SIG-M5 treated with dmso at 0.1 percent for 504 hours (cell line): ENCODE measurements around the gene CHST13.
A peak's percentile ranks its signal among the peaks of the same experiment; 100 is the strongest.

Source experiments
- DNase-seq: peaks from one replicate; lab custom pipeline; 2025; ENCODE audit not compliant: unreplicated experiment; lab: John Stamatoyannopoulos, UW

The CHST13 gene

GRCh38 chr3:126507886-126508285 is 16.1 kb upstream of the CHST13 start:
- no peak for DNase-seq

DNA sequence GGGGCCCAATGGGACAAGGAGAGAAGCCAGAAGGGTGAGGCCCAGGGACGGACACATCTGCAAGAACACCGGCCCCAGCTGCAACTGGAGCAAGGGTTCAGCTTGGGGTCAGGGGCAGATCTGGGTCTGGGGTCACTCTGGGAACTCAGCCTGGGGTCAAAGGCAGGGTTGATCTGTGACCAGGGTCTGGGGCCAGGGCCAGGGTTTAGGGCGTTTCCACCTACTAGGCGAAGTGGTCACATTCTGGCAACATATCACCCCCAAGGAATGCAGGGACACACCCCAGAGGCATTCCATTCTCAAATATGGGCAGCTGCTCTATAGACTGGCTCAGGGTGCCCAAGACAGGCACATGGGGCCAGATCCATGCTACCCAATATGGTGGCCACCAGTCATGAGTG is 15.4 kb upstream of the CHST13 start:
- no peak for DNase-seq

GRCh38 chr3:126509597-126510307 is 14.2 kb upstream of the CHST13 start:
- no peak for DNase-seq

DNA sequence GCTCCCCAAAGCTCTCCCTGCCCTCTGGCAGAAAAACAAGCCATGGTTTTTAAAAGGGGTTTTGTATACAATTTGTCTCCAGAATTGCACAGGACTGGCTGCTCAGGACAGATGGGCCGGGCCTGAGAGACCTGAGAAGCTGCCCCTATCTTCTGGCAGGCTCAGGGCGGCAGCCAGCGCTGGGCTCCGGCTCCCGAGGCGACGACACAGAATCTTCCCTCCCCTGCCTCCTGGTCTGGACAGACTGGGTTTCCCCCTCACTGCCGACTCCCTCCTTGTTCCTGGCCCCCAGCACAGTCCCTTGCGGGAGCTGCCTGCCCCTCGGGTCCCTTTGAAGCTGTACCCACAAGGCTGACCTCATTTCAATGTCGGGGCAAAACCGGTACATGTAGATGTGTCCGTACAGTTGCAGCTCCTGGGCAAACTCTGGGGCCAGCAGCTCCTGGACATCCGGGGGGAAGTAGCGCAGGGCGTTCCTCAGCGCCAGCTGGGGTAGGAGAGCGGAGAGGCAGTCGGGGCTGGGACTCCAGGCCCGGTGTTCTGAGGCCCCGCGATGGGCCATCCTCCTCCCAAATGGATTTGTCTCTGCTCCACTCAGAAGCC is 13.5 kb upstream of the CHST13 start:
- DNase-seq, result no peak

GRCh38 chr3:126511291-126511690 is 12.7 kb upstream of the CHST13 start:
- DNase-seq, result no peak

DNA sequence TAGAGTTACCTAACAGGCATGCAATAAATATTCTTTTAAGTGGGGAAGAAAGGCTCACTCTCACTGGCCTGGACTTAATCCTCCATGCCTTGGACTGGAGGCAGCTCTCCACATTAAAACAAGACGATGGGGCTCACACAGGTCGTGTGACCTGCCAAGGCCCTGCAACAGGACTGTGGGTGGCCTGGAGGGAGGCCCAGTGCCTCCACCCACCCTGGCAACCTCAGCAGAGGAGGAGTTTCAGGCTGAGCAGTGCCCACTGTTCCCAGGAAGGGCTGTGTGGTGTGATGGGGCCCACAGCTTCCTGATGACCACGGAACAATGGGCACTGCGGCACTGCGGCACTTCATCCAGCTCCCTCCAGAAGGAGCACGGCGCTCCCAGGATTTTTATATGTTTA is 11.9 kb upstream of the CHST13 start:
- DNase-seq, result no peak

GRCh38 chr3:126512916-126513650 is 10.9 kb upstream of the CHST13 start:
- DNase-seq, result no peak

DNA sequence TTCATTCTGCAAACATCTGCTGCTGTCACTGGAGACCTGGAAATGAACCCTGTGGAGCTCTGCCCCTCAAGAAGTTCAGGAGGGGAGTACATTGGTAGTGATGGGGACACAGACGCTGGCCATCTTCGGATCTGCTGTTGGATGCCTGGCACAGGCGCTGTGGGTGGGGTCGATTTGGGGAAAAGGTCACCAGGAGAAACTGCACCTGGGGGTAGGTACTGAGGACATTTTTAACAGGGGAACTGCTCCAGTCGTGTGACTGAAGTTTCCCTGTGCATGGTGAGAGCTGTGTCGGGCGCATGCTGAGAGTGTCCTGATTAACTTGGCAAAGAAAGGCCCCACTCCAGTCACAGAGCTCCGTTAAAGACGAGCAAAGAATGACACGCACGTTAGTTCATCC is 9.8 kb upstream of the CHST13 start:
- no peak for DNase-seq

GRCh38 chr3:126515066-126515706 is 8.8 kb upstream of the CHST13 start:
- no peak for DNase-seq

GRCh38 chr3:126516152-126516935 is 7.6 kb upstream of the CHST13 start:
- no peak for DNase-seq

GRCh38 chr3:126516936-126517290 is 7.0 kb upstream of the CHST13 start:
- DNase-seq, result no peak

- no peak for DNase-seq
These were observed 6.5 kb upstream of the CHST13 start, which contains the start of gene UROC1 for GRCh38 chr3:126517291-126517951. UROC1 (minus strand) TSS chr3:126517773; CDS start chr3:126517719, 54 bp downstream.

DNA sequence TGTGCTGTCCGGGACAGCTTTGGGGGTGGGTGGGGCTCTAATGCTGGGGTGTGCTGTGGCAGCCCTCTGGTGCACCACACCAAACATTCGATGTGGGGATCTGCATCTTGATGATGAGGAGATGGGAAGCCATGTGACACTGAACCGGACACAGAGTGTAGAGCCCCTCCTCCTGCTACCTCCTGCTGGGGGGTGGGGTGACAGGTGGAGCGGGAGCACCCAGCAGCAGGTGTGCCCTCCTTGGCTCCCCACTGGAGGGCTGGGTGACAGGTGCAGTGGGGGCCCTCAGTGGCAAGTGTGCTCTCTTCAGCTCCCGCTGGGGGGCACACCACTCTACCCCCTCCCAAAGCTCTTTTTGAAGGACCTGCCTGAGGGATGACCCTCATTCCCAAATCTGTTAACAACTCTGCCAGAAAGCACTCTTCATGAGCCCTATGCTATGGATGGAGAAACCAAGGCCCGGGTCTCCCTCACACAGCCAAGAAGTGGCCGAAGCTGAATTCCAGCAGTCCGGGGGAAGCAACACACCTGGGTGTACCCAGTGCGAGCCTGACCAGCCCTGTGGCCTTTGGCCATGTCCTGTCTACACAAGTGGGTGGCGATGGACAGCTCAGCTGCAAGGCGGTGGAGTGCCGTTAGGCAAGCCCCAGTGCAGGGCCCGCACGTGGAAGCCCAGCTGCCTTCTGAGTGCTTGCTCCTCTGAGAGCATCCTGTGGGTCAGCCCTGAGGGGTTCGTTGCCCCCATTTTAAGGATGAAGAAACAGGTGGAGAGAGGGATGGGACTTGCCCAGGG is 5.8 kb upstream of the CHST13 start:
- no peak for DNase-seq

DNA sequence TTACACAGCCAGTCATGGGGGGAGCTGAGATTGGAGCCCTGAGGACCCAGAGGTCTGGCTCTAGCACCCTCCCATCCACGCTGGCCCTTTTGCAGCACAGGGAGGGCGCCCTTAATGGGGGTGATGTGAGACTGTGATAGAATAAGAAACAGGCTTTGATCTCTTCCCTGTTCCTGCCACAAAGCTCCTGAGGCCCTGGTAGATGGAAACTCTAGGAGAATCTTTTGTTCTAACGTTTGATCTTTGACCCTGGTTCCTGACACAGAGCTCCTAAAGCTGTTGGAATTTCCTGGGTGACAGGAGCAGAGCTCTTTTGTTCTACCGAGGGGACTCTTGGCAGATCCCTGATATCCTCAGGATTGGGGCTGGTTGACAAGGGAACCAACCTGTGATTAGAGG is 5.2 kb upstream of the CHST13 start:
- no peak for DNase-seq

DNA sequence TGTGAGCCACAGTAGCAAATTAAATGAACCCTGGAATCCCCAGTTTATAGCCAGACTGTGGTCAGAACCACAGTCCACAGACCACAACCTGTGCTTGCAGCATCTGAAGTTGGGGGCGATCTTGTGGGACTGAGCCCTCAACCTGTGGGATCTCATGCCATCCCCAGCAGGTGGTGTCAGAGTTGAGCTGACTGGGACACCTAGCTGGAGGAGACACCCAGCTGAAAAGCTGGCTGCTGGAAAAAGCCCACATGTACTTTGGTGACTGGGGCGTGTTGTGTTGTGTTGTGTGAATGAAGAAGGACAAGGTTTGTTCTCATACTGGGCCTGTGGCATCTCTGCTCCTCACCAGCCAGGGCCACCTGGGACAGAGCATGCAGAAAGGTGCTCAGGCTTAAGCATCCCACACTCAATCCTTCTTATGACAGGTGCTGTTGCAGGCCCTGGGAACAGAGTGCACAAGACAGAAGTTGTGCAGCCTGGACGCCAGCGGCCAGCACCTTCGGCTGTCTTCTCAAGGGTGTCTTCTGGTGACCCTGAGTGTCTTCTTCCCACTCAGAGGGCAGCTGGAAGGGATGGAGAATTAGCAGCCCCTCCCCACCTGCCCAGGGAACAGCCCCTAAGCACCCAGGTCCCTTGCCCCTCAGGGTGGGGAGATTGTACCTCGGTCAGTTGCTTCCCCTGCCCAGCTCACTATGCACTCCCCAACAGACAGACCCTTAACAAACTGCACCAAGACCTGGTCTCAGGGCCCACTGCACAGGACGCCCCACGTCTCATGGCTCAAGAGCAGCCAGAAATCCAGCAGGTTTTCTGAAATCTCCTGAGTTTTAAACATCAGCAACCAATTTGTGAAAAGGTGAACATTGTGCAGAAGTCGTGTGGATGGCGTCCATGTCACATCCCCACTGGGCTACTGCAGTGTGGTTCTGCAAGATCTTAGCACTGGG is 4.2 kb upstream of the CHST13 start:
- no peak for DNase-seq

GRCh38 chr3:126521122-126521891 is 2.6 kb upstream of the CHST13 start:
- no peak for DNase-seq

- peak; percentile 48 for DNase-seq
These were observed 1.6 kb upstream of the CHST13 start for GRCh38 chr3:126522363-126522788.
